ENCODE data around the gene SLC6A18.
A peak's percentile ranks its signal among the peaks of the same experiment; 100 is the strongest.

SLC6A18 gene

GRCh38 chr5:1253456-1254105, 28.4 kb downstream of the SLC6A18 start (continued):
- TF ChIP-seq, protein P1, sequence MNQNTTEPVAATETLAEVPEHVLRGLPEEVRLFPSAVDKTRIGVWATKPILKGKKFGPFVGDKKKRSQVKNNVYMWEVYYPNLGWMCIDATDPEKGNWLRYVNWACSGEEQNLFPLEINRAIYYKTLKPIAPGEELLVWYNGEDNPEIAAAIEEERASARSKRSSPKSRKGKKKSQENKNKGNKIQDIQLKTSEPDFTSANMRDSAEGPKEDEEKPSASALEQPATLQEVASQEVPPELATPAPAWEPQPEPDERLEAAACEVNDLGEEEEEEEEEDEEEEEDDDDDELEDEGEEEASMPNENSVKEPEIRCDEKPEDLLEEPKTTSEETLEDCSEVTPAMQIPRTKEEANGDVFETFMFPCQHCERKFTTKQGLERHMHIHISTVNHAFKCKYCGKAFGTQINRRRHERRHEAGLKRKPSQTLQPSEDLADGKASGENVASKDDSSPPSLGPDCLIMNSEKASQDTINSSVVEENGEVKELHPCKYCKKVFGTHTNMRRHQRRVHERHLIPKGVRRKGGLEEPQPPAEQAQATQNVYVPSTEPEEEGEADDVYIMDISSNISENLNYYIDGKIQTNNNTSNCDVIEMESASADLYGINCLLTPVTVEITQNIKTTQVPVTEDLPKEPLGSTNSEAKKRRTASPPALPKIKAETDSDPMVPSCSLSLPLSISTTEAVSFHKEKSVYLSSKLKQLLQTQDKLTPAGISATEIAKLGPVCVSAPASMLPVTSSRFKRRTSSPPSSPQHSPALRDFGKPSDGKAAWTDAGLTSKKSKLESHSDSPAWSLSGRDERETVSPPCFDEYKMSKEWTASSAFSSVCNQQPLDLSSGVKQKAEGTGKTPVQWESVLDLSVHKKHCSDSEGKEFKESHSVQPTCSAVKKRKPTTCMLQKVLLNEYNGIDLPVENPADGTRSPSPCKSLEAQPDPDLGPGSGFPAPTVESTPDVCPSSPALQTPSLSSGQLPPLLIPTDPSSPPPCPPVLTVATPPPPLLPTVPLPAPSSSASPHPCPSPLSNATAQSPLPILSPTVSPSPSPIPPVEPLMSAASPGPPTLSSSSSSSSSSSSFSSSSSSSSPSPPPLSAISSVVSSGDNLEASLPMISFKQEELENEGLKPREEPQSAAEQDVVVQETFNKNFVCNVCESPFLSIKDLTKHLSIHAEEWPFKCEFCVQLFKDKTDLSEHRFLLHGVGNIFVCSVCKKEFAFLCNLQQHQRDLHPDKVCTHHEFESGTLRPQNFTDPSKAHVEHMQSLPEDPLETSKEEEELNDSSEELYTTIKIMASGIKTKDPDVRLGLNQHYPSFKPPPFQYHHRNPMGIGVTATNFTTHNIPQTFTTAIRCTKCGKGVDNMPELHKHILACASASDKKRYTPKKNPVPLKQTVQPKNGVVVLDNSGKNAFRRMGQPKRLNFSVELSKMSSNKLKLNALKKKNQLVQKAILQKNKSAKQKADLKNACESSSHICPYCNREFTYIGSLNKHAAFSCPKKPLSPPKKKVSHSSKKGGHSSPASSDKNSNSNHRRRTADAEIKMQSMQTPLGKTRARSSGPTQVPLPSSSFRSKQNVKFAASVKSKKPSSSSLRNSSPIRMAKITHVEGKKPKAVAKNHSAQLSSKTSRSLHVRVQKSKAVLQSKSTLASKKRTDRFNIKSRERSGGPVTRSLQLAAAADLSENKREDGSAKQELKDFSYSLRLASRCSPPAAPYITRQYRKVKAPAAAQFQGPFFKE (tag by site-specific recombination; IDR thresholded peaks at IDR 0.05; ENCODE audit: borderline replicate concordance), result no peak
- TF ChIP-seq KLF9 (tag by site-specific recombination; IDR thresholded peaks at IDR 0.05; ENCODE audit: low read depth), result no peak
- no peak for TF ChIP-seq ZNF555 (tag by site-specific recombination; conservative IDR thresholded peaks at IDR 0.05)
- no peak for TF ChIP-seq ZNF596 (tag by site-specific recombination; IDR thresholded peaks at IDR 0.05)
- no peak for TF ChIP-seq ZNF777 (tag by site-specific recombination; IDR thresholded peaks at IDR 0.05; ENCODE audit: borderline replicate concordance)
- no peak for TF ChIP-seq OSR2 (tag by site-specific recombination; IDR thresholded peaks at IDR 0.05)
- TF ChIP-seq KLF8 (tag by site-specific recombination; IDR thresholded peaks at IDR 0.05), result no peak
- TF ChIP-seq ZNF776 (tag by site-specific recombination; IDR thresholded peaks at IDR 0.05; ENCODE audit: borderline replicate concordance), result no peak
- TF ChIP-seq BCL11A (tag by site-specific recombination; IDR thresholded peaks at IDR 0.05; ENCODE audit: low read depth), result no peak
- no peak for TF ChIP-seq ZSCAN5A (tag by site-specific recombination; IDR thresholded peaks at IDR 0.05)
- no peak for TF ChIP-seq ZNF530 (tag by site-specific recombination; IDR thresholded peaks at IDR 0.05; ENCODE audit: low read depth)
- TF ChIP-seq OVOL3 (tag by site-specific recombination; IDR thresholded peaks at IDR 0.05), result no peak
- no peak for TF ChIP-seq ZFP69B (tag by site-specific recombination; IDR thresholded peaks at IDR 0.05)
- TF ChIP-seq ZNF623 (tag by site-specific recombination; IDR thresholded peaks at IDR 0.05), result no peak

DNA sequence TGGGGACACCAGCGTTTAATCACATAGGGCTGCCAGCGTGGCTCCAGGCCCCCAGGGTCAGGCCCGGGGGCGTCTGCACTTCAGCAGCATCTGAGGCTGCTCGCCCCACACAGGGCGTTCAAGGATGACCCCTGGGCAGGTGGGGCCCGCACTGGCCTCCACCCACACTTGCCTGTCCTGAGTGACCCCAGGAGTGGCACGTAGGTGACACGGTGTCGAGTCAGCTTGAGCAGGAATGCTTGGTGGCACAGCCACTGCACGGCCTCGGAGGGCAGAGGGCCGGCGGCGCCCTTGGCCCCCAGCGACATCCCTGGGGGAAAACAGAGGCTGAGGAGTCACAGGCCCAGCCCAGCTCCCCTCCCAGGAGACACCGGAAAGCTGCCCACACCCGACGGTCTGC, 29.0 kb downstream of the SLC6A18 start:
- TF ChIP-seq ZNF302 (tag by site-specific recombination; IDR thresholded peaks at IDR 0.05; ENCODE audit: low read depth) (no peak), GLIS2 (tag by site-specific recombination; IDR thresholded peaks at IDR 0.05) (0 out of 2 replicates have a peak, but pooled peaks have one; percentile 15)
- CTCF ChIA-PET, result no interaction called here
- POLR2A ChIA-PET, result no interaction called here
- Histone ChIP-seq H3K27ac (ENCODE audit: extremely low read depth, low read depth, low read length) (no peak overlapping the region), H3K36me3 (ENCODE audit: control insufficient read depth in 2 of 2, insufficient read depth in 1 of 2, low read length in 2 of 2) (no peaks in the 10 kb centered on the region), H3K9me3 (ENCODE audit: control insufficient read depth, insufficient read depth, low read depth, low read length) (no peaks in the 10 kb centered on the region), H3K4me3 (ENCODE audit: low read depth, low read length) (no peak overlapping the region), H3K4me1 (ENCODE audit: control insufficient read depth, insufficient read depth, low read length) (no peaks in the 10 kb centered on the region)

DNA sequence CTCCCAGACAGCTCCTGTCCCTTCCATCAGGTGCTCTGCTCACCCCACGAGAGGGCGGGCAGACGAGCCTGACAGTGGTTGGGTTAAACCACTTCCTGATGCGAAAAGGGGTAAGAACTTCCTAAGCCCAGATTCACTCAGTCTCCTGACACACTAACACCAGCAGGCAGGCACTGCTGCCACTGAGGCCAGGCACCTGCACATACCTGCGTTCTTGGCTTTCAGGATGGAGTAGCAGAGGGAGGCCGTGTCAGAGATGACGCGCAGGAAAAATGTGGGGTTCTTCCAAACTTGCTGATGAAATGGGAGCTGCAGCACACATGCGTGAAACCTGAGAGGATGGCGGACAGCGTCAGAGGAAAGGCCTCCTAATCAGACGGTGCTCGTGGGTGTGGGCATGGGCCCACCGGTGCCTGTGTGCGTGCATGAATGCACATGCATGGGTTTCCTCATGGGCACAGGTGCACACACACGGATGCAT, 29.9 kb downstream of the SLC6A18 start:
- TF ChIP-seq KLF1 (tag by site-specific recombination; IDR thresholded peaks at IDR 0.05) (no peak), ZNF580 (tag by site-specific recombination; IDR thresholded peaks at IDR 0.05) (no peak), REPIN1 (tag by site-specific recombination; IDR thresholded peaks at IDR 0.05; ENCODE audit: low read depth) (no peak)
- TF ChIP-seq, protein P2, sequence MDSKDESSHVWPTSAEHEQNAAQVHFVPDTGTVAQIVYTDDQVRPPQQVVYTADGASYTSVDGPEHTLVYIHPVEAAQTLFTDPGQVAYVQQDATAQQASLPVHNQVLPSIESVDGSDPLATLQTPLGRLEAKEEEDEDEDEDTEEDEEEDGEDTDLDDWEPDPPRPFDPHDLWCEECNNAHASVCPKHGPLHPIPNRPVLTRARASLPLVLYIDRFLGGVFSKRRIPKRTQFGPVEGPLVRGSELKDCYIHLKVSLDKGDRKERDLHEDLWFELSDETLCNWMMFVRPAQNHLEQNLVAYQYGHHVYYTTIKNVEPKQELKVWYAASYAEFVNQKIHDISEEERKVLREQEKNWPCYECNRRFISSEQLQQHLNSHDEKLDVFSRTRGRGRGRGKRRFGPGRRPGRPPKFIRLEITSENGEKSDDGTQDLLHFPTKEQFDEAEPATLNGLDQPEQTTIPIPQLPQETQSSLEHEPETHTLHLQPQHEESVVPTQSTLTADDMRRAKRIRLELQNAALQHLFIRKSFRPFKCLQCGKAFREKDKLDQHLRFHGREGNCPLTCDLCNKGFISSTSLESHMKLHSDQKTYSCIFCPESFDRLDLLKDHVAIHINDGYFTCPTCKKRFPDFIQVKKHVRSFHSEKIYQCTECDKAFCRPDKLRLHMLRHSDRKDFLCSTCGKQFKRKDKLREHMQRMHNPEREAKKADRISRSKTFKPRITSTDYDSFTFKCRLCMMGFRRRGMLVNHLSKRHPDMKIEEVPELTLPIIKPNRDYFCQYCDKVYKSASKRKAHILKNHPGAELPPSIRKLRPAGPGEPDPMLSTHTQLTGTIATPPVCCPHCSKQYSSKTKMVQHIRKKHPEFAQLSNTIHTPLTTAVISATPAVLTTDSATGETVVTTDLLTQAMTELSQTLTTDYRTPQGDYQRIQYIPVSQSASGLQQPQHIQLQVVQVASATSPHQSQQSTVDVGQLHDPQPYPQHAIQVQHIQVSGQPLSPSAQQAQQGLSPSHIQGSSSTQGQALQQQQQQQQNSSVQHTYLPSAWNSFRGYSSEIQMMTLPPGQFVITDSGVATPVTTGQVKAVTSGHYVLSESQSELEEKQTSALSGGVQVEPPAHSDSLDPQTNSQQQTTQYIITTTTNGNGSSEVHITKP (tag by site-specific recombination; IDR thresholded peaks at IDR 0.05), result peak; percentile 32; the same call in 1 of the 2 replicates
- Histone ChIP-seq H3K4me3 (ENCODE audit: low read depth, low read length) (no peak overlapping the region), H3K36me3 (ENCODE audit: control insufficient read depth in 2 of 2, insufficient read depth in 1 of 2, low read length in 2 of 2) (no peaks in the 10 kb centered on the region), H3K9me3 (ENCODE audit: control insufficient read depth, insufficient read depth, low read depth, low read length) (no peaks in the 10 kb centered on the region), H3K4me1 (ENCODE audit: control insufficient read depth, insufficient read depth, low read length) (no peaks in the 10 kb centered on the region), H3K27ac (ENCODE audit: extremely low read depth, low read depth, low read length) (no peak overlapping the region)
- ChIA-PET CTCF (no interaction called here), POLR2A (no interaction called here)
